IMR-90 (cell line): ENCODE measurements around the gene LRRC37B. TPM values are rescaled to one million over a fixed set of nuclear protein-coding genes. Genes with fewer than 3 reads are reported as not detected.

ENCODE experiments used
- ATAC-seq: fragments of 200-7000 bp; cut with Tn5 transposase; 2 replicates; pipeline ENCODE4 v1.9.1; 2020; ENCODE audit warnings: low read depth, mild to moderate bottlenecking, moderate library complexity
- BruUV-seq: library from RNA; stranded (reverse); fragments of 400-500 nt; replicated peaks from 2 replicates; lab custom pipeline; 2021; lab: Mats Ljungman, UMichigan
- CTCF ChIA-PET: fragments of 300-600 bp; formaldehyde crosslinking; extraction: SDS; loops from one replicate; lab custom pipeline; 2021; ENCODE audit warnings: antibody characterized with exemption; lab: Yijun Ruan, JAX
- POLR2A ChIA-PET: fragments of 300-600 bp; sonication (Branson Sonifier 250); formaldehyde crosslinking; loops from one replicate; lab custom pipeline; 2022; ENCODE audit warnings: antibody characterized with exemption; ENCODE audit not compliant: unreplicated experiment; lab: Charles Lee
- DNase-seq: peaks from one replicate; pipeline ENCODE4 v3.0.0; 2013
- H2AFZ ChIP-seq: replicated peaks from 2 replicates; pipeline ENCODE3; 2013; ENCODE audit warnings: low read length, mild to moderate bottlenecking; ENCODE audit not compliant: poor library complexity
- H2AK5ac ChIP-seq: 2 replicates; pipeline ENCODE4 v1.6.1; 2013; ENCODE audit warnings: low read depth, low read length, inconsistent platforms
- H2AK9ac ChIP-seq: replicated peaks from 2 replicates; pipeline ENCODE3; 2013; ENCODE audit warnings: mild to moderate bottlenecking, low read depth, low read length, moderate library complexity; ENCODE audit not compliant: poor library complexity
- H2BK120ac ChIP-seq: 2 replicates; pipeline ENCODE4 v1.6.1; 2013; ENCODE audit warnings: low read depth, low read length, inconsistent platforms
- H2BK15ac ChIP-seq: 3 replicates; pipeline ENCODE4 v1.6.1; 2013; ENCODE audit warnings: low read depth, low read length, inconsistent platforms
- H2BK20ac ChIP-seq: 2 replicates; pipeline ENCODE4 v1.6.1; 2013; ENCODE audit warnings: low read depth, mild to moderate bottlenecking, inconsistent platforms, low read length, moderate library complexity
- H2BK5ac ChIP-seq: 2 replicates; pipeline ENCODE4 v1.6.1; 2013; ENCODE audit warnings: mild to moderate bottlenecking, low read depth, low read length, inconsistent platforms; ENCODE audit not compliant: poor library complexity, severe bottlenecking
- H3K14ac ChIP-seq: replicated peaks from 2 replicates; pipeline ENCODE4 v1.6.1; 2013; ENCODE audit warnings: low read depth, low read length, inconsistent platforms
- H3K18ac ChIP-seq: 2 replicates; pipeline ENCODE4 v1.6.1; 2013; ENCODE audit warnings: low read depth, low read length, control low read depth
- H3K23ac ChIP-seq: 2 replicates; pipeline ENCODE4 v1.6.1; 2013; ENCODE audit warnings: low read depth, low read length, inconsistent platforms
- H3K27ac ChIP-seq: 2 replicates; pipeline ENCODE4 v1.5.1; 2013; ENCODE audit warnings: mild to moderate bottlenecking, control low read depth, low read length; ENCODE audit not compliant: insufficient read depth
- H3K27me3 ChIP-seq: 2 replicates; pipeline ENCODE4 v1.6.1; 2013; ENCODE audit warnings: low read length; ENCODE audit not compliant: control insufficient read depth, insufficient read depth
- H3K36me3 ChIP-seq: 2 replicates; pipeline ENCODE4 v1.6.1; 2013; ENCODE audit warnings: low read length, mixed read lengths; ENCODE audit not compliant: control insufficient read depth, insufficient read depth
- H3K4ac ChIP-seq: 2 replicates; pipeline ENCODE4 v1.6.1; 2013; ENCODE audit warnings: low read depth, low read length, inconsistent platforms
- H3K4me1 ChIP-seq: 2 replicates; pipeline ENCODE4 v1.6.1; 2013; ENCODE audit warnings: low read length, mixed read lengths; ENCODE audit not compliant: control insufficient read depth, insufficient read depth
- H3K4me2 ChIP-seq: 2 replicates; pipeline ENCODE4 v1.6.1; 2013; ENCODE audit warnings: low read depth, mild to moderate bottlenecking, control low read depth, low read length, moderate library complexity
- H3K4me3 ChIP-seq: 2 replicates; pipeline ENCODE4 v1.5.1; 2013; ENCODE audit warnings: low read depth, mild to moderate bottlenecking, control low read depth, low read length, moderate library complexity; ENCODE audit not compliant: insufficient read depth
- H3K56ac ChIP-seq: 2 replicates; pipeline ENCODE4 v1.6.1; 2013; ENCODE audit warnings: low read length, inconsistent platforms; ENCODE audit not compliant: insufficient read depth; ENCODE audit errors: extremely low read depth
- H3K79me1 ChIP-seq, 2 experiments: 2 replicates each; pipeline ENCODE4 v1.6.1; 2013; ENCODE audit warnings: low read length in 2 of 2, inconsistent platforms in 1 of 2, low read depth in 1 of 2
- H3K9ac ChIP-seq: 2 replicates; pipeline ENCODE4 v1.6.1; 2013; ENCODE audit warnings: low read depth, low read length, control low read depth
- H3K9me1 ChIP-seq: 2 replicates; pipeline ENCODE4 v1.6.1; 2013; ENCODE audit warnings: low read length, inconsistent platforms; ENCODE audit not compliant: insufficient read depth
- H3K9me3 ChIP-seq: 2 replicates; pipeline ENCODE4 v1.6.1; 2013; ENCODE audit warnings: low read length; ENCODE audit not compliant: control insufficient read depth, insufficient read depth
- H4K20me1 ChIP-seq: 2 replicates; pipeline ENCODE4 v1.6.1; 2013; ENCODE audit warnings: low read length, inconsistent platforms; ENCODE audit not compliant: insufficient read depth
- H4K5ac ChIP-seq: 2 replicates; pipeline ENCODE4 v1.6.1; 2013; ENCODE audit warnings: mild to moderate bottlenecking, low read depth, low read length, control low read depth
- H4K8ac ChIP-seq, 2 experiments: 2 replicates each; pipeline ENCODE4 v1.6.1; 2013; ENCODE audit warnings: low read depth in 2 of 2, low read length in 2 of 2, control low read depth in 1 of 2, inconsistent platforms in 1 of 2
- H4K91ac ChIP-seq: 2 replicates; pipeline ENCODE4 v1.6.1; 2013; ENCODE audit warnings: low read depth, low read length, inconsistent platforms; ENCODE audit not compliant: insufficient read depth
- BHLHE40 ChIP-seq: fragments of 150-350 bp; IDR thresholded peaks from 2 replicates; pipeline ENCODE4 v1.6.1; 2016; ENCODE audit warnings: mild to moderate bottlenecking, low read depth, low read length
- CEBPB ChIP-seq: IDR thresholded peaks from 2 replicates; pipeline ENCODE4 v1.6.1; 2012; ENCODE audit warnings: low read depth, low read length, improper control_type of control experiment
- CHD1 ChIP-seq: IDR thresholded peaks from 2 replicates; pipeline ENCODE4 v1.6.1; 2012; ENCODE audit warnings: low read depth, low read length, improper control_type of control experiment
- ELK1 ChIP-seq: fragments of 150-350 bp; IDR thresholded peaks from 2 replicates; pipeline ENCODE4 v1.6.1; 2016; ENCODE audit warnings: low read depth, mild to moderate bottlenecking, low read length, moderate library complexity, borderline replicate concordance
- FOS ChIP-seq: fragments of 150-350 bp; IDR thresholded peaks from 2 replicates; pipeline ENCODE4 v1.6.1; 2016; ENCODE audit warnings: low read depth, low read length
- MAFK ChIP-seq: IDR thresholded peaks from 2 replicates; pipeline ENCODE4 v1.6.1; 2012; ENCODE audit warnings: low read depth, low read length, improper control_type of control experiment
- MAZ ChIP-seq: IDR thresholded peaks from 2 replicates; pipeline ENCODE4 v1.6.1; 2012; ENCODE audit warnings: low read depth, mild to moderate bottlenecking, low read length, improper control_type of control experiment, moderate library complexity, borderline replicate concordance
- MXI1 ChIP-seq: IDR thresholded peaks from 2 replicates; pipeline ENCODE4 v1.6.1; 2012; ENCODE audit warnings: low read depth, mild to moderate bottlenecking, low read length, moderate library complexity, borderline replicate concordance
- NFE2L2 ChIP-seq: fragments of 150-350 bp; IDR thresholded peaks from 2 replicates; pipeline ENCODE4 v1.6.1; 2016; ENCODE audit warnings: low read depth, mild to moderate bottlenecking, low read length
- POLR2A ChIP-seq: IDR thresholded peaks from 2 replicates; pipeline ENCODE4 v1.6.1; 2012; ENCODE audit warnings: mild to moderate bottlenecking, low read depth, low read length
- RAD21 ChIP-seq: IDR thresholded peaks from 2 replicates; pipeline ENCODE4 v1.6.1; 2012; ENCODE audit warnings: low read length, improper control_type of control experiment
- RCOR1 ChIP-seq: IDR thresholded peaks from 2 replicates; pipeline ENCODE4 v1.6.1; 2012; ENCODE audit warnings: mild to moderate bottlenecking, low read length, improper control_type of control experiment; ENCODE audit not compliant: insufficient replicate concordance
- RFX5 ChIP-seq: IDR thresholded peaks from 2 replicates; pipeline ENCODE4 v1.8.0; 2012; ENCODE audit warnings: low read depth, mild to moderate bottlenecking, low read length, moderate library complexity
- SMC3 ChIP-seq: fragments of 150-350 bp; IDR thresholded peaks from 2 replicates; pipeline ENCODE4 v1.6.1; 2016; ENCODE audit warnings: low read depth, mild to moderate bottlenecking, antibody characterized with exemption, low read length, moderate library complexity
- WGBS, 2 experiments: methylation state at CpG; one replicate each; pipeline versions ENCODE4 v1.1.5 to v1.1.7; 2013; ENCODE audit warnings: missing lambda C conversion rate in 2 of 2; ENCODE audit not compliant: insufficient read length in 1 of 2; ENCODE audit errors: extremely low coverage in 2 of 2; 5-methylcytosine and 5-hydroxymethylcytosine counted together
- dilution Hi-C: fragments of 300-500 bp; cut with HindIII; formaldehyde crosslinking; loops from one replicate; pipeline ENCODE4 v1.14.3; 2018; ENCODE audit warnings: low sequenced_read_pairs; ENCODE audit not compliant: unreplicated experiment
- in situ Hi-C: fragments of 300-500 bp; cut with MboI; formaldehyde crosslinking; loops from 3 replicates; pipeline ENCODE4 v1.14.3; 2019; ENCODE audit warnings: low sequenced_read_pairs, inconsistent platforms, mixed read lengths
- intact Hi-C: fragments of 100-400 bp; cut with micrococcal nuclease; formaldehyde crosslinking; loops from 2 replicates; pipeline ENCODE4 v1.10.0; 2022
- polyA plus RNA-seq, 3 experiments: library from polyadenylated mRNA; depleted of rRNA; stranded (reverse); fragments of >200 nt; gene quantifications; 2 replicates each; pipeline ENCODE4 v1.2.3, GENCODE V29; 2012; ENCODE audit warnings: low replicate concordance in 1 of 3
- total RNA-seq: library from RNA; depleted of rRNA; stranded (reverse); fragments of >200 nt; gene quantifications from 2 replicates; pipeline ENCODE4 v1.2.3, GENCODE V29; 2012
- TF ChIP-seq, protein P1 (sequence below): fragments of 150-350 bp; IDR thresholded peaks from 2 replicates; pipeline ENCODE4 v1.6.1; 2017; ENCODE audit warnings: mild to moderate bottlenecking, antibody characterized with exemption, low read length, low read depth
- TF ChIP-seq, protein P2 (sequence below): conservative IDR thresholded peaks from 2 replicates; pipeline ENCODE4 v1.5.1; 2012; ENCODE audit warnings: mild to moderate bottlenecking, low read depth, low read length, improper control_type of control experiment

Gene LRRC37B
- total and polyA plus RNA-seq, 2 of the 4 experiments (the other 2 are of a cell fraction) = 4.3 to 7.2 TPM

- 85% methylated on average over 7 of the region's 16 CpGs; no CpG with 5 or more reads in 1 of the 2 experiments for WGBS, 2 experiments
- H3K9ac ChIP-seq = no peak overlapping the region
- H4K91ac ChIP-seq = no peak overlapping the region
- no peaks in the 10 kb centered on the region for H3K4me1 ChIP-seq
- H3K4me3 ChIP-seq = no peak overlapping the region
- no peak overlapping the region for H3K23ac ChIP-seq
- H4K8ac ChIP-seq = no peak overlapping the region
- H3K4me2 ChIP-seq = no peak overlapping the region
- intact Hi-C loops = no loop called here
- ChIA-PET POLR2A (no interaction called here), CTCF (no interaction called here)
- no peak overlapping the region for H2BK15ac ChIP-seq
- ATAC-seq (no peak), DNase-seq (no peak)
- no peak overlapping the region for H2BK5ac ChIP-seq
- H3K27me3 ChIP-seq = no peaks in the 10 kb centered on the region
- H3K9me3 ChIP-seq = no peaks in the 10 kb centered on the region
- dilution Hi-C loops = no loop called here
- in situ Hi-C loops = no loop called here
- H2AK5ac ChIP-seq = no peak overlapping the region
- no peak overlapping the region for H2BK120ac ChIP-seq
- no peaks in the 10 kb centered on the region for H3K9me1 ChIP-seq
- TF ChIP-seq RCOR1 = no peak
- TF ChIP-seq, protein P1, sequence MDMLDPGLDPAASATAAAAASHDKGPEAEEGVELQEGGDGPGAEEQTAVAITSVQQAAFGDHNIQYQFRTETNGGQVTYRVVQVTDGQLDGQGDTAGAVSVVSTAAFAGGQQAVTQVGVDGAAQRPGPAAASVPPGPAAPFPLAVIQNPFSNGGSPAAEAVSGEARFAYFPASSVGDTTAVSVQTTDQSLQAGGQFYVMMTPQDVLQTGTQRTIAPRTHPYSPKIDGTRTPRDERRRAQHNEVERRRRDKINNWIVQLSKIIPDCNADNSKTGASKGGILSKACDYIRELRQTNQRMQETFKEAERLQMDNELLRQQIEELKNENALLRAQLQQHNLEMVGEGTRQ = no peak
- TF ChIP-seq RAD21 = no peak
- no peak for TF ChIP-seq CHD1
- TF ChIP-seq NFE2L2 = no peak
- TF ChIP-seq FOS = no peak
- TF ChIP-seq MAZ = no peak
- no peak for TF ChIP-seq CEBPB
- TF ChIP-seq SMC3 = no peak
- TF ChIP-seq POLR2A = no peak
- no peak for TF ChIP-seq RFX5
- no peak for TF ChIP-seq MXI1
- TF ChIP-seq, protein P2, sequence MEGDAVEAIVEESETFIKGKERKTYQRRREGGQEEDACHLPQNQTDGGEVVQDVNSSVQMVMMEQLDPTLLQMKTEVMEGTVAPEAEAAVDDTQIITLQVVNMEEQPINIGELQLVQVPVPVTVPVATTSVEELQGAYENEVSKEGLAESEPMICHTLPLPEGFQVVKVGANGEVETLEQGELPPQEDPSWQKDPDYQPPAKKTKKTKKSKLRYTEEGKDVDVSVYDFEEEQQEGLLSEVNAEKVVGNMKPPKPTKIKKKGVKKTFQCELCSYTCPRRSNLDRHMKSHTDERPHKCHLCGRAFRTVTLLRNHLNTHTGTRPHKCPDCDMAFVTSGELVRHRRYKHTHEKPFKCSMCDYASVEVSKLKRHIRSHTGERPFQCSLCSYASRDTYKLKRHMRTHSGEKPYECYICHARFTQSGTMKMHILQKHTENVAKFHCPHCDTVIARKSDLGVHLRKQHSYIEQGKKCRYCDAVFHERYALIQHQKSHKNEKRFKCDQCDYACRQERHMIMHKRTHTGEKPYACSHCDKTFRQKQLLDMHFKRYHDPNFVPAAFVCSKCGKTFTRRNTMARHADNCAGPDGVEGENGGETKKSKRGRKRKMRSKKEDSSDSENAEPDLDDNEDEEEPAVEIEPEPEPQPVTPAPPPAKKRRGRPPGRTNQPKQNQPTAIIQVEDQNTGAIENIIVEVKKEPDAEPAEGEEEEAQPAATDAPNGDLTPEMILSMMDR = no peak
- no peak for TF ChIP-seq ELK1
- no peak for TF ChIP-seq BHLHE40
- TF ChIP-seq MAFK = no peak
- H4K5ac ChIP-seq = no peak overlapping the region
- no peak overlapping the region for H3K4ac ChIP-seq
- H2AFZ ChIP-seq = no peak overlapping the region
- no TSS peak for BruUV-seq
- no peak overlapping the region for H2AK9ac ChIP-seq
- H3K79me1 ChIP-seq = peaks cover 10 to 11% of the 10 kb centered on the region in 2 experiments; a peak in 3 of 4 replicates
- no peak overlapping the region for H2BK20ac ChIP-seq
- peaks cover 2% of the 10 kb centered on the region; the same call in 1 of the 2 replicates for H4K20me1 ChIP-seq
- H3K36me3 ChIP-seq = peaks cover 19% of the 10 kb centered on the region
- no peak overlapping the region for H3K27ac ChIP-seq
- H3K14ac ChIP-seq = no peak overlapping the region
- H3K56ac ChIP-seq = no peak overlapping the region
- H3K18ac ChIP-seq = no peak overlapping the region
These were observed 13.9 kb downstream of the LRRC37B start for GRCh38 chr17:32020943-32021614.
